A549 (cell line): ENCODE data around the gene TRMT2B. TPM values are rescaled to one million over a fixed set of nuclear protein-coding genes. Genes with fewer than 3 reads are reported as not detected.

Experiments used
- ATAC-seq, 2 experiments: fragments of 200-7000 bp in 1 of 2; fragments of >200 bp in 1 of 2; cut with Nextera tagmentation in 1 of 2; cut with Tn5 transposase in 1 of 2; 3 replicates each; pipeline versions ENCODE4 v1.8.0 to v1.9.1; 2018 to 2020; ENCODE audit warnings: mild to moderate bottlenecking in 1 of 2, moderate library complexity in 1 of 2
- CTCF ChIA-PET: fragments of 300-600 bp; sonication (Branson Sonifier 250); formaldehyde crosslinking; extraction: SDS; loops from one replicate; lab custom pipeline; 2021; ENCODE audit warnings: antibody characterized with exemption, inconsistent platforms; lab: Yijun Ruan, JAX
- POLR2A ChIA-PET: fragments of 350-600 bp; formaldehyde crosslinking; extraction: SDS; loops from one replicate; lab custom pipeline; 2021; ENCODE audit warnings: antibody characterized with exemption, inconsistent platforms; lab: Yijun Ruan, JAX
- DNase-seq, 2 experiments: peaks; one replicate each; pipeline versions ENCODE4 v3.0.0 to v3.0.0-alpha.2; 2011 to 2016; ENCODE audit warnings: low read depth in 1 of 2, low spot score in 1 of 2
- FAIRE-seq: peaks from 2 replicates; lab custom pipeline; 2011; peaks lifted over from hg19 to GRCh38; lab: Jason Lieb, UNC
- H3K27ac ChIP-seq, 2 experiments: fragments of >200 bp; sonication (Bioruptor Twin); formaldehyde crosslinking; 3 replicates each; pipeline ENCODE4 v1.5.1; 2016 to 2017
- H3K4me1 ChIP-seq: fragments of >200 bp; sonication (Bioruptor Twin); formaldehyde crosslinking; 3 replicates; pipeline ENCODE4 v1.6.1; 2016
- H3K4me2 ChIP-seq: fragments of >200 bp; sonication (Bioruptor Twin); formaldehyde crosslinking; 3 replicates; pipeline ENCODE4 v1.6.1; 2016
- H3K4me3 ChIP-seq: fragments of >200 bp; sonication (Bioruptor Twin); formaldehyde crosslinking; 3 replicates; pipeline ENCODE4 v1.5.1; 2016
- H3K9me3 ChIP-seq: fragments of >200 bp; sonication (Bioruptor Twin); formaldehyde crosslinking; 3 replicates; pipeline ENCODE4 v1.6.1; 2016
- BCL3 ChIP-seq: fragments of >200 bp; sonication (Bioruptor Twin); formaldehyde crosslinking; IDR thresholded peaks from 3 replicates; pipeline ENCODE4 v1.6.1; 2016
- BHLHE40 ChIP-seq: IDR thresholded peaks from 2 replicates; pipeline ENCODE4 v1.6.1; 2012; ENCODE audit warnings: low read depth, low read length, inconsistent platforms
- CBX2 ChIP-seq: fragments of 200-600 bp; sonication (generic); IDR thresholded peaks from 2 replicates; pipeline ENCODE4 v1.6.1; 2016; ENCODE audit warnings: low read depth, mild to moderate bottlenecking, borderline replicate concordance
- CBX8 ChIP-seq: fragments of 200-600 bp; sonication (generic); IDR thresholded peaks from 2 replicates; pipeline ENCODE4 v1.6.1; 2016
- CHD2 ChIP-seq: fragments of 150-350 bp; IDR thresholded peaks from 2 replicates; pipeline ENCODE4 v1.6.1; 2014; ENCODE audit warnings: low read length; ENCODE audit not compliant: partially characterized antibody
- CHD4 ChIP-seq: fragments of 200-600 bp; sonication (generic); IDR thresholded peaks from 2 replicates; pipeline ENCODE4 v1.6.1; 2016; ENCODE audit warnings: antibody characterized with exemption, mild to moderate bottlenecking, borderline replicate concordance
- EHF ChIP-seq: fragments of 250-450 bp; sonication (Bioruptor Pico); IDR thresholded peaks from 2 replicates; pipeline ENCODE4 v1.5.0; 2020; ENCODE audit warnings: mild to moderate bottlenecking
- FOSB ChIP-seq: fragments of 250-450 bp; sonication (Bioruptor Pico); IDR thresholded peaks from 2 replicates; pipeline ENCODE4 v1.5.0; 2020; ENCODE audit warnings: mild to moderate bottlenecking, moderate library complexity
- FOXS1 ChIP-seq: fragments of 250-450 bp; sonication (Bioruptor Pico); IDR thresholded peaks from 2 replicates; pipeline ENCODE4 v1.5.0; 2020; ENCODE audit warnings: mild to moderate bottlenecking, moderate library complexity
- HDAC2 ChIP-seq: fragments of 200-600 bp; sonication (generic); IDR thresholded peaks from 2 replicates; pipeline ENCODE4 v1.6.1; 2016
- HOXB13 ChIP-seq: fragments of 250-450 bp; sonication (Bioruptor Pico); IDR thresholded peaks from 2 replicates; pipeline ENCODE4 v1.5.0; 2020; ENCODE audit warnings: low read depth, mild to moderate bottlenecking, moderate library complexity
- HOXB5 ChIP-seq: fragments of 250-450 bp; sonication (Bioruptor Pico); IDR thresholded peaks from 2 replicates; pipeline ENCODE4 v1.5.0; 2020; ENCODE audit warnings: mild to moderate bottlenecking, moderate library complexity
- JUNB ChIP-seq: fragments of >200 bp; sonication (Bioruptor Twin); formaldehyde crosslinking; IDR thresholded peaks from 2 replicates; pipeline ENCODE4 v1.6.1; 2016
- KDM1A ChIP-seq: fragments of 200-600 bp; sonication (generic); IDR thresholded peaks from 2 replicates; pipeline ENCODE4 v1.6.1; 2016; ENCODE audit warnings: low read depth, mild to moderate bottlenecking
- MAFK ChIP-seq: fragments of 450-650 bp; IDR thresholded peaks from 2 replicates; pipeline ENCODE4 v1.6.1; 2014; ENCODE audit not compliant: partially characterized antibody
- MAZ ChIP-seq: fragments of 150-350 bp; IDR thresholded peaks from 2 replicates; pipeline ENCODE4 v1.6.1; 2014; ENCODE audit warnings: antibody characterized with exemption, low read depth, low read length, borderline replicate concordance
- MYC ChIP-seq: IDR thresholded peaks from 2 replicates; pipeline ENCODE4 v1.6.1; 2012; ENCODE audit warnings: mild to moderate bottlenecking, inconsistent platforms, low read length, improper control_type of control experiment, borderline replicate concordance
- NPAS2 ChIP-seq: fragments of 250-450 bp; sonication (Bioruptor Pico); IDR thresholded peaks from 2 replicates; pipeline ENCODE4 v1.8.0; 2022; ENCODE audit warnings: mild to moderate bottlenecking, moderate library complexity, borderline replicate concordance
- NR3C1 ChIP-seq: fragments of >200 bp; sonication (Bioruptor Twin); formaldehyde crosslinking; IDR thresholded peaks from 3 replicates; pipeline ENCODE4 v1.6.1; 2017
- RARB ChIP-seq: fragments of 250-450 bp; sonication (Bioruptor Pico); IDR thresholded peaks from 2 replicates; pipeline ENCODE4 v1.8.0; 2021; ENCODE audit warnings: mild to moderate bottlenecking, moderate library complexity
- RCOR1 ChIP-seq: fragments of 150-350 bp; IDR thresholded peaks from 2 replicates; pipeline ENCODE4 v1.6.1; 2014; ENCODE audit warnings: antibody characterized with exemption, low read length, low read depth
- SMC3 ChIP-seq: fragments of >200 bp; sonication (Bioruptor Twin); formaldehyde crosslinking; IDR thresholded peaks from 3 replicates; pipeline ENCODE4 v1.6.1; 2018; ENCODE audit warnings: inconsistent platforms
- TP53 ChIP-seq: fragments of 250-450 bp; sonication (Bioruptor Pico); IDR thresholded peaks from 2 replicates; pipeline ENCODE4 v1.5.0; 2021; ENCODE audit warnings: mild to moderate bottlenecking, moderate library complexity
- ZFP36 ChIP-seq: fragments of 450-650 bp; IDR thresholded peaks from 2 replicates; pipeline ENCODE4 v1.6.1; 2014; ENCODE audit warnings: borderline replicate concordance; ENCODE audit not compliant: partially characterized antibody
- ZSCAN20 ChIP-seq: fragments of 250-450 bp; sonication (Bioruptor Pico); IDR thresholded peaks from 2 replicates; pipeline ENCODE4 v1.8.0; 2022; ENCODE audit warnings: mild to moderate bottlenecking, moderate library complexity
- WGBS: methylation state at CpG from one replicate; pipeline ENCODE4 v1.1.6; 2017; ENCODE audit errors: missing lambda C conversion rate; 5-methylcytosine and 5-hydroxymethylcytosine counted together
- polyA plus RNA-seq, 4 experiments: library from polyadenylated mRNA; depleted of rRNA in 3 of 4; stranded (reverse); fragments of >200 nt; fragmentation: RNase III in 1 of 4; extraction: RNeasy Plus Mini Kit Qiagen cat#74134 plus additional on column Dnase treatment in 1 of 4; gene quantifications; 2 replicates in 3 of 4; 3 replicates in 1 of 4; pipeline ENCODE4 v1.2.3, GENCODE V29; 2011 to 2017
- TF ChIP-seq, protein P1 (sequence below): fragments of >200 bp; sonication (Bioruptor Twin); formaldehyde crosslinking; IDR thresholded peaks from 3 replicates; pipeline ENCODE4 v1.5.1; 2016
- TF ChIP-seq, protein P2 (sequence below): fragments of >200 bp; sonication (Bioruptor Twin); formaldehyde crosslinking; IDR thresholded peaks from 2 replicates; pipeline ENCODE4 v1.6.1; 2016
- TF ChIP-seq, protein P3 (sequence below): IDR thresholded peaks from 2 replicates; pipeline ENCODE4 v1.6.1; 2012

TRMT2B gene
- polyA plus RNA-seq, 2 of the 4 experiments (the other 2 are of a cell fraction): 14.2 to 29.1 TPM

DNA sequence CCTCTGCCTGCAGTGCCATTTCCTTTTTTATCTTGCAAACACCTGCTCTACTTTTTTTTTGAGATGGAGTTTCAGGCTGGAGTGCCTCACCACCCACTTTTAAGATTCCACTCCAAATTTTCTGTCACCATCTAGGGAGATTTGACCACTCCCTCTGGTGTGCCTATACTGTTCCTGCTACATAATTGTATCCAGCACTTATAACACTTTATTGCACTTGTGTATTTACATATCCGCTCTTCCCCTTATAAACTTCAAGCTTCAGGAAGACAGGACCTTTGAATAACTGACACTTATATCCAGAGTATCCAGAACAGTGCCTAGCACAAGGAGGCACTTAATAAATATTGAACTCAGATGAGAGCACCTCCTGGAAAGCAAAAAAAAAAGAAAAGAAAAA is 39.9 kb upstream of the TRMT2B start:
- CTCF ChIA-PET: no interaction called here

GRCh38 chrX:101081231-101081630 is 29.3 kb upstream of the TRMT2B start:
- H3K4me1 ChIP-seq: no peaks in the 10 kb centered on the region
- ATAC-seq (no peak), FAIRE-seq (no peak), DNase-seq (no peak)
- TF ChIP-seq RARB (no peak), CBX2 (no peak), EHF (no peak), BCL3 (no peak), SMC3 (no peak), KDM1A (no peak), FOXS1 (CRISPR knock-in tag) (no peak), JUNB (no peak), HOXB13 (CRISPR knock-in tag) (no peak), BHLHE40 (no peak), CHD4 (no peak)
- TF ChIP-seq, protein P1, sequence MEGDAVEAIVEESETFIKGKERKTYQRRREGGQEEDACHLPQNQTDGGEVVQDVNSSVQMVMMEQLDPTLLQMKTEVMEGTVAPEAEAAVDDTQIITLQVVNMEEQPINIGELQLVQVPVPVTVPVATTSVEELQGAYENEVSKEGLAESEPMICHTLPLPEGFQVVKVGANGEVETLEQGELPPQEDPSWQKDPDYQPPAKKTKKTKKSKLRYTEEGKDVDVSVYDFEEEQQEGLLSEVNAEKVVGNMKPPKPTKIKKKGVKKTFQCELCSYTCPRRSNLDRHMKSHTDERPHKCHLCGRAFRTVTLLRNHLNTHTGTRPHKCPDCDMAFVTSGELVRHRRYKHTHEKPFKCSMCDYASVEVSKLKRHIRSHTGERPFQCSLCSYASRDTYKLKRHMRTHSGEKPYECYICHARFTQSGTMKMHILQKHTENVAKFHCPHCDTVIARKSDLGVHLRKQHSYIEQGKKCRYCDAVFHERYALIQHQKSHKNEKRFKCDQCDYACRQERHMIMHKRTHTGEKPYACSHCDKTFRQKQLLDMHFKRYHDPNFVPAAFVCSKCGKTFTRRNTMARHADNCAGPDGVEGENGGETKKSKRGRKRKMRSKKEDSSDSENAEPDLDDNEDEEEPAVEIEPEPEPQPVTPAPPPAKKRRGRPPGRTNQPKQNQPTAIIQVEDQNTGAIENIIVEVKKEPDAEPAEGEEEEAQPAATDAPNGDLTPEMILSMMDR: no peak
- no peaks in the 10 kb centered on the region for H3K9me3 ChIP-seq
- 46% methylated on average over 3 of the region's 3 CpGs for WGBS
- ChIA-PET POLR2A (no interaction called here), CTCF (no interaction called here)
- H3K27ac ChIP-seq: no peak overlapping the region
- H3K4me2 ChIP-seq: no peak overlapping the region
- no peak overlapping the region for H3K4me3 ChIP-seq

More for the DNA sequence above, 39.9 kb upstream of the TRMT2B start:
- Histone ChIP-seq H3K9me3 (no peaks in the 10 kb centered on the region), H3K4me1 (no peaks in the 10 kb centered on the region), H3K4me3 (no peak overlapping the region), H3K4me2 (no peak overlapping the region), H3K27ac (no peak overlapping the region)
- 95% methylated on average over 1 of the region's 1 CpG for WGBS
- DNase-seq (no peak), ATAC-seq (no peak), FAIRE-seq (no peak)
- TF ChIP-seq, protein P1: no peak
- TF ChIP-seq, protein P2, sequence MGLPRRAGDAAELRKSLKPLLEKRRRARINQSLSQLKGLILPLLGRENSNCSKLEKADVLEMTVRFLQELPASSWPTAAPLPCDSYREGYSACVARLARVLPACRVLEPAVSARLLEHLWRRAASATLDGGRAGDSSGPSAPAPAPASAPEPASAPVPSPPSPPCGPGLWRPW: no peak
- POLR2A ChIA-PET: no interaction called here

GRCh38 chrX:101080326-101081124 is 28.6 kb upstream of the TRMT2B start:
- Histone ChIP-seq H3K27ac (no peak overlapping the region), H3K4me2 (no peak overlapping the region), H3K4me1 (no peaks in the 10 kb centered on the region), H3K9me3 (no peaks in the 10 kb centered on the region), H3K4me3 (no peak overlapping the region)
- DNase-seq: no peak
- FAIRE-seq: no peak
- WGBS: 63% methylated on average over 2 of the region's 3 CpGs
- ATAC-seq: no peak
- TF ChIP-seq RARB (no peak), EHF (no peak), ZFP36 (no peak), NPAS2 (CRISPR knock-in tag) (no peak), CBX8 (no peak), TP53 (CRISPR knock-in tag) (no peak), CBX2 (no peak), HOXB5 (CRISPR knock-in tag) (no peak), HOXB13 (CRISPR knock-in tag) (no peak), NR3C1 (no peak), MAZ (no peak), CHD2 (no peak), MAFK (no peak), MYC (no peak), RCOR1 (no peak), HDAC2 (no peak), ZSCAN20 (CRISPR knock-in tag) (no peak), FOSB (CRISPR knock-in tag) (no peak)
- TF ChIP-seq, protein P3, sequence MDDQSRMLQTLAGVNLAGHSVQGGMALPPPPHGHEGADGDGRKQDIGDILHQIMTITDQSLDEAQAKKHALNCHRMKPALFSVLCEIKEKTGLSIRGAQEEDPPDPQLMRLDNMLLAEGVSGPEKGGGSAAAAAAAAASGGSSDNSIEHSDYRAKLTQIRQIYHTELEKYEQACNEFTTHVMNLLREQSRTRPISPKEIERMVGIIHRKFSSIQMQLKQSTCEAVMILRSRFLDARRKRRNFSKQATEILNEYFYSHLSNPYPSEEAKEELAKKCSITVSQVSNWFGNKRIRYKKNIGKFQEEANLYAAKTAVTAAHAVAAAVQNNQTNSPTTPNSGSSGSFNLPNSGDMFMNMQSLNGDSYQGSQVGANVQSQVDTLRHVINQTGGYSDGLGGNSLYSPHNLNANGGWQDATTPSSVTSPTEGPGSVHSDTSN: no peak
- POLR2A ChIA-PET: no interaction called here
- CTCF ChIA-PET: interaction anchor here (1.0 kb wide), 1 partner anchor 30 kb away, joined by 4 read pairs; no protein-coding TSS in a partner anchor
